Activated CD4-positive, alpha-beta T cell treated with anti-CD3 and anti-CD28 coated beads, Interleukin-2, amount 50 U/mL, for 4 hours (primary cell): ENCODE results near the gene METTL1.

Source experiments
- DNase-seq, 2 experiments: peaks; one replicate each; pipeline ENCODE4 v3.0.0-alpha.2; 2020

METTL1 gene

DNA sequence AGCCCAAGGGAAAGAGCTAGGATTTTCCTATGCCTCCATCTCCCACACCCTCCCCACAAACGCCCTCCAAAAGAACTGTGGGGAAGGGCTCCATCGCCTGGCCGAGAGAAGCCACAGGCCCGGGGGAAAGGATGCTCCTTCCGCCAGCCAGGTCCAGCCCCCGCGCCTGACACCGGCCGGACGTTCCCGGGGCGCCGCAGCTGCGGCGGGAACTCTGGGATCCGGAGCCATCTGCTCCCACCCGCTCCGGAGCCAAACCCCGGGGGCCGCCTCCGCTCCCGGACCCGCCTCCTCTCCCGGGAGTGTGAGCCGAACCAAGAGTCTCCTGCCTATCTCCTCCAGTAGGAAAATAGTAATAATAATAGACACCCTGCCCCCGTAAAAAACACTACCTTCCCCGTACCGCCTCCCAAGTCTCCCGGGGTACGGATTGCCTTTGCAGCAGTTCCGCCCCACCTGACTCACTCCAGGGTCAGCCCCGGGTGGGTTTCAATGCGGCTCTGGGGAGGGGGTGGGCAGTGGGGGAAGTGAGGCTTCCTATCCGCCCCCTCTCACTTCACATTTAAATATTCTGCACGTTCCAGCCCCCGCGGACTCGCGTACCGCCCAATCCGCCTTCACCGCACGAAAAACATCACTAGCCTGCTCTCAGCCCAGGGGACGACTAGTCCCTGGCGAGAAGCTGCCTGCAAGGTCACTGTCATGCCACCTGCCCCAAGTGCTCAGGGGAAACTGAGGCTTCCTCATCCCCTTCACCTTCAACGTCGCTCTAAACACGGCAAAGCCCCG lies 35.8 kb downstream of the METTL1 start:
- DNase-seq, result no peak

DNA sequence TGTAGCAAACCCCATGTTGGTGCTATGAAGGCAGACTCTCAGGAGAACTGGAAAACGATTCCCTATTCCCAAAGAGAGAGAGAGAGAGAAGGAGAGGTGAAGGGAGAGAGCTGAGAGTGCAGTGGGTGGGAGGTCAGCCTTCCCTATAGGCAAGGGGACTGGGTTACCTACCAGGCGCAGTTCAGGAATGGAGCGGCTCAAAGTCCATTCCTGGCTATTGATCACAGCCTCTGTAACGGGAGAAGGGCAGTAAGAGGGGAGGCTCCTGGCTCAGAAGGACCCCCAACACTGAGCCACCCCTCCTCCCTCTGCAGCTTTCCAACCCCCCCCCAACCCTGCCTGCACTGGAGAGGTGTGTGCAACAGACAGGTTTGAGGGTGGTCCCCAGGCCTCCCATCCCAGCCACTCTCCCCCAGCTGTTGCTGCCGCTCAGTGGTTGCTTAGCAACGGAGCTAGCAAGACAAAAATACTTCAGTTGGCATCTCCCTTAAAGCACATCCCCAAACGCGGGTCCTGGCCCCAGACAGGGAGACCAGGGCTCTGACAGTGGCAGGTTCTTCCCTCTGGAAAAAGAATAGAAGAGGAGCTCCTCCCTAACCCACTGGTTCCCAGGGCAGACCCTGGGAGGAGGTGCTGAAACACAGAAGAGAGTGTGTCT lies 36.6 kb downstream of the METTL1 start:
- DNase-seq, result no peak

DNA sequence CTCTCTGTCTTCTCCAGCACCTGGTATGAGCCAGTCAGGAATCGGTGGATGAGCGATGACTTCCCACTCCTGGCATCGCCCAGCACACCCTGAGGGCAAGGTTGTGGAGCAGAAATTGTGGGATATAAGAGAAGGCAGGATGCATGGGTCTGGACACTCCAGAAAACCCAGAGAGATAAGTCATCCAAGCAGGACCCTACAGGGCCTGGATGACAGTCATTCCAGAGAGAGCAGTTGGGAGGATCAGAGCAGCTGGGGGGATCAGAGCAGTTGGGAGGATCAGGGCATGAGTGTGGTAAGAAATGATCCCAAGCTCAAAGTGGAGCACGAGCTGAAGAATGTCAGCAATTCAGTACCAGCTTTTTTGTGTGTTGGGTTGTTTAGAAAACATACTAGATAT lies 37.3 kb downstream of the METTL1 start:
- no peak for DNase-seq

DNA sequence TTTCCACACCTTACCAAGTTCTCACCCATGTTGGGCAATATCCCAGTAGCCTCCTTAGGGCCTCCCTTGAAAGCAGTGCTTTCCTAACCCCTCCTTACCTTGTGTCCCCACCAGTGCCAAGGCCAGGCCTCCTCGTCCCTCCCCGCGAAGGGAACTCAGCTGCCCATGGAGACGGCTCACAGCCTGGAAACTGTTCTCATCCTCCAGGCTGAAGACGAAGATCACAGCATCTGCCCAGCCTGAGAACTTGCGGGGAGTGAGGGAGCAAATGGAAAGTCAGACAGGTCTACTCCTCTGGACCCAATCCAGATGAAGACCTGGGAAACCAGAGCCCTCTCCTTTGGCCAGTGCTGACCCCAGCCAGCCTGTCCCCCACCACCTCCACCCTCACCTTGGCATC lies 38.0 kb downstream of the METTL1 start:
- DNase-seq, result no peak

DNA sequence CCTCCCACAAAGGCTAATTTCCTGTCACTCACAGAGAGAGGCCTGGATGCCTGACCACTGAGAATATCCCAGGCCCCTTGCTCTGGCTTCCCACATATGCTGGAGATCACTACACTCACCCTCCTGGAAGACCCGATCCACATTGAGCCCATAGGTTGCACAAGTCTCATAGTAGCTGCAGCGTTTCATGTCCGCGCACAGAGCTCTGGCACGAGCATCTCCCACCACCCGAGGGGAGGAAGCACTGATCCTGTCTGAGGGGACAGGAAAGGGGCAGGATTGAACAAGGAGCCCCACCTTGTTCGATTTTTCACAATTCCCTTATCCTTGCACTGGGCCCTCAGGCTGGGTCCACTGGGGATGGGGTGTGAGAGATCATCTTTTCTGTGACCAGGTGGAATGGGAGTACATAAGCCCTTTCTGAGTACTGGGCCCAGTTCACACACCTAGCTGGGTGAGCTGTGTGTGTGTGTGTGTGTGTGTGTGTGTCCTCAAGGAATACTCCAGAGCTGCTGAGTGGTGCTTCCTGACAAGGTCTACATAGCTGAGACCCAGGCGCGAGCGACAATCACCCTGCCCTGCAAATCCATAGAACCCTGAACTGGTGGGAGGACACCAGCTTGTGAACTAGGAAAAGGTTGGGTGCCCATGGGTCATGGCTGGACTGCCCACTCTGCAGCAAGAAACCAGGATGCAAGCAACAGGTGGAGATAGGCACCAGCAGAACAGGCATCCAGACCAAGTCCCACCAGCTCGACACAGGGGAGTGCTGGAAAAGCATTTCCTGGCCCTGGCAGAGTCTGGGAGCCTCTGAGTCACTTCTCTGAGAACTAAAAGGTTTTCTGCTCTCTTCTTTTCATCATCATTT lies 38.9 kb downstream of the METTL1 start:
- DNase-seq, result no peak

DNA sequence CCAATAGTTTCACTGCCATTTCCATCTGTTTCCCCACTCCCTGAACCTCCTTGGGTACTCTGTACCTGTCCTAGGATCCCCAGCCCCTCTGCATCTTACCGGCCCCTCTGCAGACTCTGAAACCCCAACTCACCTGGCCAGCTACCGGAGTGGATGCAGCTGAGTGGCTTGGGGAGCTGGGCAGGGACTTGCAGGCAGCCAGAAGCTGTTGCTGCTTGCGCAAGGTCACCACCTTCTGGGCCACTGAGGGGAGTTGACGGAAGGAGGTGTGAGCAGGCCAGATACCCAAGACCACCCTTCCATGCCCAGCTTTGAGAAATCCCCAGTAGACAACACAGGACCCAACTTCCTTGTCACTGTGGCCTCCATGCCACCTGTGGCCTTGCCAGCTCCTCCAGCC lies 39.6 kb downstream of the METTL1 start:
- no peak for DNase-seq

DNA sequence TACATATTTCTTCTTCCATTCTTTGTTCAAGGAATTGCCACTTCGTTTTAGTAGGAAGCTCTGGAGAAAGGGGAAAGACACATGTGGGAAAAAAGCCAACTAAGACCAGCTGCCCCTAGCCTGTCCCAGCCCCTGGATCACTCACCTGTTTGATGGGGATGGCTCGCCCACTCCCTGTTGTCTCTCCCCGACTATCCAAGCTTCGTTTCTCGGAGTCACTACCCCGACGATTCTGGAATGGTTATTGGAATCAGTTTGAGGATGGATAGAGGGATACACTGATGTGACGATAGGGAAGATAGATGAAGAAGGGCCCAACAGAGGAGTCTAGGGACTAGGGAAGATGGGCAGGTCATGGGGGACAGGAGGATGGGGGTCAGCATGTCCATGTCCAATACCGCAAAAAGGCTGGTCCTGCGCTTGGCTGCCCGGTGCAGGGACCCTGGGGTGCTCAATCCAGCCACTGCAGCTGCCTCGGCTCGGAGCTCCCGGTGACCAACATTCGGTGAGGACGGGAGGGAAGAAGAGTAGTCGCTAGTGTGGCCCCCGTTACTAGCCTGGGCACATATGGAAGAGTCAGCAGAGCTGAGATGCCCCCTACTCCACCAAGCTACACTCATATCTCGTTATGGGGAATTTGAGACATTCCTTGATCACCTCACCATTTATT lies 40.4 kb downstream of the METTL1 start:
- no peak for DNase-seq

DNA sequence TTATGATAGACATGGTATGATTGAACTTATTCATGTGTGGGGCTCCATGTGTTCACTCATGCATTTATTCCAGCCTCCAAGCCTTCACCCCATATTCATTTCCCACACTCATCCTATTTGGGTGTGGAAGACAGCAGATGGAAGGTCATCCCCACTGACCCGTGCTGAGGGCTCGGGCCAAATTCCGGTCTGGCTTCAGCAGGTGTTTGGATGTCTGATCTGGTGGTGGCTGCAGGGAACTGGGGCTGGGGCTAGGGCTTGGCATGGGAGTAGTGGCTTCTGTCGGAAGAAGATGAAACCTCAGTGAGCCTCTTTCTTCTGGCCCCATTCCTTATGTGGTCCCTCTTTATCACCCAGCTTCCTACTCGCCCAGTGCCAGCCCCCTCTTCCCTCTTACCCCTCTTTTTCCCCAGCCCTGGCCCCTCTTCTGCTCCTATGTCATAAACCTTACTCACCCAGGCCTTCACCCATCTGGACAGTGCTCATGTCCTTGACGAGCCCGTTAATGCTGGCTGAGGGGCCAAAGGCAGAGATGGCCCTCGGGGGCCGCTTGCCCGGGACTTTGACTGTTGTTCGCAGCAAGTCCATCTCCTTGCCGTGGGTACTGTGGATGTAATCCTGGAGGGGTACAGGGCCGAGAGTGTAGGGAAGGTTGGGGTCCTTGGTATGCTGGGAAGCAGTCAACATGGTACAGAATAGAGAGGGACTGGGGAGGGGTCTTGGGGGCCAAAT lies 41.4 kb downstream of the METTL1 start:
- DNase-seq, result no peak

DNA sequence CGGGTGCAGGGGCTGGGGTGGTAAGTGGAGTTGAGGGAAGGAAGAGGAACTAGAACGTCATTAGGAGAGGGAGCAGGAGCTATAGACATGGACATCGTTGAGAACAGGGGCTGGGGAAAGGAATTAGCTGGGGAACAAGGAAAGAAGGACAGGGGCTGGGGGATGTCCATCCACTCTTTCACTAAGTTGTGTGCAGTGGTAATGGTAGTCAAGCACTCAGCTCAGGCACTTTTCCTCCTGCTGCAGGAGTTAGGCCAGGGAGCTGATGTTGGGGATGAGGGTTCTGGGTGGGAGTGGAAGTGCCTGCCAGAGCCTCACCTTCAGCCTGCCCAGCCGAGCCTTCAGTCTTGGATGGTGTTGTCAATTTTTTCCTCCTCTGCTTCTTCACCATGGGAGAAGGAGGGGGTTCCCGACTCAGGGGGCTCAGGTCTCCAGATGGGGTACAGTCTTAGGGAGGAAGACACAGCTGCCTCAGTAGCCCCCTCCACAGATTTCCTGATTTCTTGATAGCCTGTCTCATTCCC lies 42.5 kb downstream of the METTL1 start:
- no peak for DNase-seq

DNA sequence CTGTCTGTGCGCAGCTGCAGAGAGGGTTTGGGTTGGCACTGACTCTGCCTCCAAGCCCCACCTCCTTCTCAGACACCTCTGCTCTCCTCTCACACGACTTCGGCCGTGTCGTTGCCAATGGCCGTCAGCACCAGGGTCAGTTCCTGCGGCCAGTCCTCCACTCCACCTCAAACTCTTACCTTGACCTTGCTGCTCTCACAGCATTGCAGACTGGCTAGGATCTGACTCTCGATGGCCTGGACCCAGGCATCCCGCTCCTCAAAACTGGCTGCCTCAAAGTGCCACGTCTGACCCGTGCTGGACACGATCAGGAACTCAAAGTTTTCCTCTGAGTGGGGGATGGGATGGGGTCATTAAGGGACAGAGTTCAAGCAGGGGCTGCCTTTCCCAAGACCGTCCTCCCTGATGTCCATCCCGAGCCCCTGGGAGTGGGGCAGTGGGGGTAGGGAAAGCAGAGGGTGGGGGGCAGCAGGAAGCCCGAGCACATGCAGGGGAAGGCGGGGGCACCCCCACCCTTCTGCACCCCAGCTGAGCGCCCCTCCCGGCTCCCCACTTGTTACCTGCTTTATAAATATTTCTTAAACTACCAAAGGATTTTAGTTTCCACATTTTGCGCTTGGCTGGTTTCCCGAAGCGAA lies 44.0 kb downstream of the METTL1 start:
- DNase-seq, result no peak

DNA sequence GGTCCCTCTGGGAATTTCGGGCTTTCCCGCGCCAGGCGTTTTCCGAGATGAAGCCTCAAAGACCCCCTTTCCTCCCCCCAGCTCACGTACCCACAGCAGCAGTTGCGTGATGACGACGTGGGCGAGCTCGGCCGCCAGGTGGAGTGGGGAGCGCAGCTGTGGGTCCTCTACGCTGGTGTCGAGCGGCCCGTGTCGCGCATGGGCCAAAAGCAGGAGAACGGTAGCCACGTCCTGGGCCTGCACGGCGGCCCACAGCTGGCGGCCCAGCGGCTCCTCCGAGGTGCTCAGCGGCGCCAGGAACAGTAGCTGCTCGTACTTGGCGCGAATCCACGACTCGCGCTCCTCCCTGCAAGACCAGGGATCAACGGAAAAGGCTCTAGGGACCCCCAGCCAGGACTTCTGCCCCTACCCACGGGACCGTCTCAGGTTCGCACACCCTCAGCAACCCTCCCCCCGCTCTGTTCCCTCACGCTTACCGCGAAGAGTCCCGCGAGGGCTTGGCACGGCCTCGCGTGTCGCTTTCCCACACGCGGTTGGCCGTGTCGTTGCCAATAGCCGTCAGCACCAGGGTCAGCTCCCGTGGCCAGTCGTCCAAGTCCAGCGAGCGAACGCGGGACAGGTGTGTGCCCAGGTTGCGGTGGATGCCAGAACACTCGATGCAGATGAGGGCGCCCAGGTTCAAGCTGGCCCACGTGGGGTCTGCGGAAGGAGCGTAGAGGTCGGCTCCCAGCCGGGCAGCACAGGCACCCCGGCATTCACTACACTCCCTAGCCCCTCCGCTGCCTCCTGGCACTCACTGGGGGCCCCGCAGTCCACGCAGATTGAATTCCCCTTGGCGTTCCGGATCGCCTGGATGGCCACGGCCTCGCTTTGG lies 44.8 kb downstream of the METTL1 start:
- DNase-seq, result no peak

DNA sequence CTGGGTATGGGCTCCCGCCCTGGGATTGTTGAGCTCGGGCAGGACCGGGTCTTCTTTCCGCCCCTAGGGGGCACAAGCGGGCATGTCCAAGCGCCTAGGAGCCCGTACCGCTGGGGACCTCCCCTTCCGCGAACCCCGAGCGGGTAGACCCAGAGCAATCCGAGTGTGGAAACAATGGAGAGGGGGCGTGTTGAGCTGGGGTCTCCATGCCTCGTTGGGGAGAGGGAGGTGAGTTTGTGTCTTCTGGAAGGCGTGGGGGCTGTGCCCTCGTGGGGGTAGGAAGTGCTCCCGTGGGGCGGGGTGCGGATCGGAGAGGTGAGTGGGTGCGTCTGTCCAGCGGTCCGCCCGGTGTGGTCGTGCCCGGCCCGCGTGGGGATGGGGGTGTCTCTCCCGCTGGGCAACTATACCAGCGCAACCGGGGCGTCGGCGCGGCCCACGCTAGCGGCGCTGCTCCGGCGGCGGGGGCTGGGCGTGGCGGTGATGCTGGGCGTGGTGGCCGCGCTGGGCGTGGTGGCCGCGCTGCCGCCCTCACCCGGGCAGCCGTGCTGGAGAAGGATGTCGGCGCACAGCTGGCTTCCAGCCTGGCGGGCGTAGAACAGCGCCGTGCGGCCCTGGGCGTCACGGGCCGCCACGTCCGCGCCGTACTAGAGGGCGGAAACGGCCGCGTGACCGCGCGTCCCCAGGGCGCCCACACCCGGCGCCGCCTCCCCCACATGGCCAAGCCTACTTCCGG lies 45.6 kb downstream of the METTL1 start:
- DNase-seq, result no peak

DNA sequence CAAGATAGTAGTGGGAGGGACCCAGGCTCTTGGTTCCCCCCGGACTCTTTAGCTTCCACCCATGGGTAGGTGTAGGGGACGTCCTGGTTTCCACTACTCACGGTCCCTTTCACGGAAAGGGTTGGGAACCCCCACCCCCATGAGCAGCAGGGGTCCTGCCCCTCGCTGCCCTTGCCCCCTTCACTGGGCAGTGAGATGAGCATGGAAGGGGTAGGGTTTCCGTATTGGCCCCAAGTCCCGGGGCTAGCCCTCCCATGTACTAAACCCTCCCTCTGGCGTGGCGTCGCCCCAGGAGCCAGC lies 46.1 kb downstream of the METTL1 start:
- no peak for DNase-seq

DNA sequence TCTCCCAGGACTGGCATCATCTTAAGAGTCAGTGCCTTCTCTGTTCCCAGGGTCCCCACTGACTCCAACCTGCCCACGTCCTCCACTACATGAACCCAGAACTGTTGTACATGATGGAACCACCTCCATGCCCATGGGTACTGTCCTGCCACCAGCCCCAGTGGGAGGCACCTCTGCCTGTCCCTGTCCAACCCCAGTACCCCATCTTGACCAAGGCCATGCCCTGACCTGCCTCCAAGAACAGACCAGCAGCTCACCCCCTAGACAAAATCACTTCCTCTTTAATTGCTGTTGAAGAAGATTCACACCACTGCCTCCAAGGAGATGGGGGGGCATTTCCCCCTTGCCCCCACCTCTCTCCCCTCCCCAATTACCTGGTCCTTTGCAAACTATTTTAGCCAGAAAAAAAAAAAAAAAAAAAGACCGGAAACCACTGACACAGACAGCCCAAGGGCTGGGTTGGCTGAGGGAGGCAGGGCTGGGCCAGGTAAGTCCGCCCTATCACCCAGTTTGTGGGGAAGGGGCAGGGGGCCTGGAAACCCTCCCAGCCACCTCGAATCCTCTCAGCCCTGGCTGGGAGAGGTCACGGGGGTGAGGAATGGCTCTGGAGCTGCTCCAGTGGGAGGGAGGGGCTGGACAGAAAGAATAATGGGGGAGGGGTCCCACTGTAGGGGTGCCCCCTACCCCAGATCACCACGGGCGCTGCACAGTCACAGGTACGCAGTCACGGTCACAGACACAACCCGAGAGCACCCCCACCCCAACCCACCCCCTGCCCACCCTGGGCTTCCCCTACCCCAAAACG lies 46.8 kb downstream of the METTL1 start:
- DNase-seq, result no peak

DNA sequence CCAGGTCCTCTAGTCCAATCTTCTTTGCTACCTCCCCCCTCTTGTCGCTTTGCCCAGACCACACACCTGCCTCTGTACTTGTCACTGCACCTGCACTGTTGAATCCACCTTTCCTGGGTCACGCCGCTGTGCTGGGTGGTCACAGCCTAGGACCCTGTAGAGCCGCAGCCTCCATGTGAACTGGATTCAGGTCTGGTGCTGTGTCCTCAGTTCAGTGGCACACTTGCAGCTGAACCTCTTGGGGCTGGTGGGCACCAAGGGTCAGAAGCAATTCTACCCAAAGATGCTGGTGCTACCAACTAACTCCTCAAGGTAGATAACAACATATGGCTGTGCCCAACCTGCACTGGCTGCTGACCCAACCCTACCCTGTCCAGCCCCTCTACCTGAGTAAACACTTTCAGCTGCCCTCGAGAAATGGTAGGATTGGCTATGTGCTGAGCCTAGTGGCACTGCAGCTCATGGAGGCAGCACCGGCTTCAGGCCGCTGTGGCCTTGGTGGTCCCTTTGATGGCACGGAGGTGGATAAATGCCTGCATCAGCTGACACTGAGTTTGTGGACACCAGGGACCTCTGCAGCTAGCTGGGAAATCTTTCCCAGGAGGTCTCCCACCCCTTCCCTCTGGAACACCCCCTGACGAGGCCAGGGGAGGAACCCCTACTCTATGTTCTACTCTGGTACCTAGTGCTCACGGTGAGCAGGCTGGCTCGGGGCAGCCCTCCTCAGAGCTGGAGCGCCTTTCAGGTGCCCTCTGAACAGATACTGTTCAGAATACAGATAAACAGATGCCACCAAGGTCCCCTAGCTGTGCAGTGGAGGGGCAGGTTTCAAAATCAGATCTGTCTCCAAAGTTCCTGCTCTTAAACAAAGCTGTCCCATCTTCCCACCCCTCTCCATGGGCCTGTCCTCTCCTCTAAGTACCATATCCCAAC lies 47.6 kb downstream of the METTL1 start:
- no peak for DNase-seq

DNA sequence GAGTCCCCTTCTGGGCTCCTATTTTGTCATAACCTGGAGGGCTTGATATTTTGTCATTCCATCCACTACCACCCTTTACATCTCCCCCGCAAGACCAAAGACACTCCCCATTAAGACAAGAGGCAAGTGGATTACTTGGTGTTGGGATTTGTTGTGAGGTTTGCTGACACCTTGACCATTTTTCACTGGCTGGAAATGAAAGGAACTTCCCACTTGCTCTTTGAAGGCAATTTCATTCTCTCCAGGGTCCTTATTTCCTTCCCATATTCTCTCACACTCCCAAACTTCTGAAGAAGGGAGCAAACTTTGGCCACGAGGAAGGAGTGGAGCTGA lies 48.3 kb downstream of the METTL1 start:
- no peak for DNase-seq

DNA sequence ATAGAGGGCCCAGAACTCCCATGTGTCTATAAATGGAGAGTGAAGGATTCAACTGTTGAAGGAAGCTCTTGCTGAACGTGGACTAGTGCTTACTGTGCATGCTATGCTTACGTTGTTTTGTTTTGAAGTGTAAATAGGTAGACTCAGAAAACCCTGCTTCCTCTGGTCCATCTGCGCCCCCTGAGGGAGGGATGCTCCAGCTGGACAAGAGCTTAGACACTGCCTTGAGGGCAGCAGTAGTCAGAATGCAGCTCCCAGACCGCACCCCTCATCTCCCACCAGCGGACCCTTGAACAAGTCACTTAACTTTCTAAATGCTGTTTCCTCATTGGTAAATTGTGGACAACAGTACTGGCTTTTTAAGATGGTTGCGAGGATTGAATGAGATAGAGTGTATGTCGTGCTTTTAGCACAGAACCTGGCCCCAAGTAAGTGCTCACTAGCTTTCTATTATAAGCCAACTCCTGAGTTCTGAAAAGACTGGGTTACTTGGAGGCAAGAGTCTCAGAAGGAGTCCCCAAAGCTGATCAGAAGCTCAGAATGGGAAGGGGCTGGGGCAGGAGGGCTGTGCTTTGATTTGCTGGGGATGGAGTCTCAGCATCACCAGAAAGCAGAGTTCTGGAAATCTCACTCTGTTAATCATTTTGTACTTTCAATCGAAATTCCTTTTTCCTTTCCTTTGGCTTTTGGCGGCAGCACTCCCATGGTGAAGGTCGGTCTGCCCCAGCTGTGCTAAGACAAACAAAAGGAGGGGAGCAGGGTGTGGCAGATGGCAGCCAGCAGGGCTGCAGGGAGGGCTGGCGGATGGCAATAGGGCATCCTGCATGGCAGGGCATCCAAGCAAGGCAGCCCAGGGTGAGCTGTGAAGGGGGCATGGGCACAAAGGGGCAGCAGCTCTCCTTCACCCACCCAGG lies 48.9 kb downstream of the METTL1 start:
- DNase-seq, result no peak
